HepG2 (cell line): ENCODE measurements around the gene JMJD6. TPM values are rescaled to one million over a fixed set of nuclear protein-coding genes. Genes with fewer than 3 reads are reported as not detected.

Source experiments
- ARID2 ChIP-seq: sonication (generic); formaldehyde crosslinking; IDR thresholded peaks from 2 replicates; pipeline ENCODE4 v1.8.1; 2022; ENCODE audit warnings: mild to moderate bottlenecking, missing genetic modification reagents, borderline replicate concordance
- ARID5B ChIP-seq: IDR thresholded peaks from 2 replicates; pipeline ENCODE4 v1.4.0; 2020; ENCODE audit warnings: mild to moderate bottlenecking, missing genetic modification reagents
- KLF13 ChIP-seq: sonication (generic); formaldehyde crosslinking; IDR thresholded peaks from 2 replicates; pipeline ENCODE4 v1.4.0; 2020; ENCODE audit warnings: mild to moderate bottlenecking, missing genetic modification reagents
- MBD4 ChIP-seq: IDR thresholded peaks from 2 replicates; pipeline ENCODE4 v1.6.1; 2012; ENCODE audit warnings: low read length, inconsistent platforms, borderline replicate concordance
- POLR2AphosphoS2 ChIP-seq: IDR thresholded peaks from 2 replicates; pipeline ENCODE4 v1.6.1; 2011; ENCODE audit warnings: low read depth, low read length, improper control_type of control experiment
- ZBTB7B ChIP-seq: sonication (generic); formaldehyde crosslinking; IDR thresholded peaks from 2 replicates; pipeline ENCODE4 v1.4.0; 2020; ENCODE audit warnings: missing genetic modification reagents
- ZNF143 ChIP-seq: sonication (generic); formaldehyde crosslinking; IDR thresholded peaks from 2 replicates; pipeline ENCODE4 v1.4.0; 2020; ENCODE audit warnings: missing genetic modification reagents
- ZNF224 ChIP-seq: sonication (generic); formaldehyde crosslinking; IDR thresholded peaks from 2 replicates; pipeline ENCODE4 v1.5.0; 2020; ENCODE audit warnings: mild to moderate bottlenecking, missing genetic modification reagents
- ZNF335 ChIP-seq: sonication (generic); formaldehyde crosslinking; IDR thresholded peaks from 2 replicates; pipeline ENCODE4 v1.4.0; 2020; ENCODE audit warnings: missing genetic modification reagents
- ZNF407 ChIP-seq: sonication (generic); formaldehyde crosslinking; IDR thresholded peaks from one replicate; pipeline ENCODE4 v1.5.1; 2020; ENCODE audit warnings: mild to moderate bottlenecking, missing genetic modification reagents; ENCODE audit errors: not compliant biosample characterization
- ZNF441 ChIP-seq: sonication (generic); formaldehyde crosslinking; IDR thresholded peaks from 2 replicates; pipeline ENCODE4 v1.7.0; 2021; ENCODE audit warnings: missing genetic modification reagents, borderline replicate concordance
- ZNF501 ChIP-seq: sonication (generic); formaldehyde crosslinking; IDR thresholded peaks from 2 replicates; pipeline ENCODE4 v1.5.1; 2020; ENCODE audit warnings: mild to moderate bottlenecking, moderate library complexity, missing genetic modification reagents
- ZNF766 ChIP-seq: sonication (generic); formaldehyde crosslinking; IDR thresholded peaks from 2 replicates; pipeline ENCODE4 v1.5.0; 2020; ENCODE audit warnings: missing genetic modification reagents, borderline replicate concordance
- polyA plus RNA-seq, 8 experiments: library from polyadenylated mRNA; depleted of rRNA in 3 of 8; stranded (reverse) in 7 of 8; unstranded in 1 of 8; fragments of >200 nt; fragmentation: Illumina TruSeq in 4 of 8; extraction: Trizol in 4 of 8; gene quantifications; 2 replicates each; pipeline versions ENCODE4 v1.2.1 to v1.2.3, GENCODE V29; 2011 to 2016; ENCODE audit warnings: low read depth in 4 of 8, missing spikeins in 1 of 8, mixed read lengths in 1 of 8; ENCODE audit not compliant: insufficient read depth in 1 of 8
- total RNA-seq, 5 experiments: library from RNA; depleted of rRNA; stranded (reverse); fragments of >200 nt; fragmentation: Illumina TruSeq; extraction: Trizol; gene quantifications; 2 replicates each; pipeline ENCODE4 v1.2.3, GENCODE V29; 2016; ENCODE audit warnings: low read depth in 1 of 5
- TF ChIP-seq, protein P1 (sequence below): sonication (generic); formaldehyde crosslinking; IDR thresholded peaks from 2 replicates; pipeline ENCODE4 v1.4.0; 2020; ENCODE audit warnings: missing genetic modification reagents, borderline replicate concordance
- TF ChIP-seq, protein P2 (sequence below): sonication (generic); formaldehyde crosslinking; IDR thresholded peaks from 2 replicates; pipeline ENCODE4 v1.4.0; 2020; ENCODE audit warnings: mild to moderate bottlenecking, missing genetic modification reagents

Gene JMJD6
- total and polyA plus RNA-seq, 2 of the 13 experiments (the other 11 are each of a cell fraction or from before 2014, with no cell fraction given) = 33.6 to 41.0 TPM

DNA sequence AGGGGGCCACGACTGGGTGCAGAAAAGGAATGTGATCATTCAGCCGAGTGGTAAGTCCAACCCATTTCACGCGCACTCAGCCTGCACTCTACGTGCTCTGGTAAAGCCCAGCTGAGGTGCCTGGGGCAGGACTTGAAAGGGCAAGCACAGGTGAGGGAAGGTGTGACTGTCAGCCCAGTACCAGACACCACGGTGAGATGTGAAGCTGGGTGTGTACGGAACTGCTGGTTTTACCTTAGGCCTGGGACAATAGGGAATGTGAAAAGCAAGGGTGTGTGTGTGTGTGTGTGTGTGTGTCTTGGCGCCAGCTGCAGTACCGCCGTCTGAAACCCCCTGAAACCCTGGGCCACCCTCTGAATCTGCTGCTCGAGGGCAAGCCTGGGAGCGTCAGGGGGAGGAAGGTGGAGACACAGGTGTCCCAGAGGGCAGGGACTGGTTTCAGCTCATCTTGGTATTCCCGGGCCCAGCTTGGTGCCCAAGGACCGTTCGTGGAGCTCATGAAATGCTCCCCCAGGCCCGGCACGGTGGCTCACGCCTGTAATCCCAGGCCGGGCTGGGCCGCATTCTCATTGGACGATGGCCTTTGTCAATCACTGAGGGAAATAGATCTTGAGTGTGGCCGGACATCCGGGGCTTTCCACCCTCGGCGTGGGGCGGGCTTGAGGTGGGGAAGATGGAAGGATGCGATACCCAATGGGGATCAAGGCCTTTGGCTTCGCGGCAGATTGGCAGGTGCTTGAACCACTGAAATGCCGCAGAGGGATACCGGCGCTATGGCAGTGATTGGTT lies 55.1 kb downstream of the JMJD6 start (continued):
- peak; percentile 98 for TF ChIP-seq ZNF407 (CRISPR knock-in tag)
- TF ChIP-seq ARID5B = peak; percentile 20
- TF ChIP-seq ZNF766 = no peak
- TF ChIP-seq MBD4 = no peak
- TF ChIP-seq, protein P1, sequence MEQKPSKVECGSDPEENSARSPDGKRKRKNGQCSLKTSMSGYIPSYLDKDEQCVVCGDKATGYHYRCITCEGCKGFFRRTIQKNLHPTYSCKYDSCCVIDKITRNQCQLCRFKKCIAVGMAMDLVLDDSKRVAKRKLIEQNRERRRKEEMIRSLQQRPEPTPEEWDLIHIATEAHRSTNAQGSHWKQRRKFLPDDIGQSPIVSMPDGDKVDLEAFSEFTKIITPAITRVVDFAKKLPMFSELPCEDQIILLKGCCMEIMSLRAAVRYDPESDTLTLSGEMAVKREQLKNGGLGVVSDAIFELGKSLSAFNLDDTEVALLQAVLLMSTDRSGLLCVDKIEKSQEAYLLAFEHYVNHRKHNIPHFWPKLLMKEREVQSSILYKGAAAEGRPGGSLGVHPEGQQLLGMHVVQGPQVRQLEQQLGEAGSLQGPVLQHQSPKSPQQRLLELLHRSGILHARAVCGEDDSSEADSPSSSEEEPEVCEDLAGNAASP (CRISPR knock-in tag) = 0 out of 2 replicates have a peak, but pooled peaks have one; percentile 38
- TF ChIP-seq ZNF441 (CRISPR knock-in tag) = no peak; the same call in 1 of the 2 replicates
- TF ChIP-seq POLR2AphosphoS2 = peak; percentile 35; the same call in 1 of the 2 replicates
- no peak for TF ChIP-seq ZNF143 (CRISPR knock-in tag)
- peak; percentile 94 for TF ChIP-seq ZNF224 (CRISPR knock-in tag)
- peak; percentile 91 for TF ChIP-seq ZNF501
- no peak for TF ChIP-seq KLF13 (CRISPR knock-in tag)
- TF ChIP-seq ZBTB7B (CRISPR knock-in tag) = peak; percentile 49
- TF ChIP-seq, protein P2, sequence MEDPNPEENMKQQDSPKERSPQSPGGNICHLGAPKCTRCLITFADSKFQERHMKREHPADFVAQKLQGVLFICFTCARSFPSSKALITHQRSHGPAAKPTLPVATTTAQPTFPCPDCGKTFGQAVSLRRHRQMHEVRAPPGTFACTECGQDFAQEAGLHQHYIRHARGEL (CRISPR knock-in tag) = 0 out of 2 replicates have a peak, but pooled peaks have one; percentile 74
- 0 out of 2 replicates have a peak, but pooled peaks have one; percentile 75 for TF ChIP-seq ARID2 (CRISPR knock-in tag)
- TF ChIP-seq ZNF335 (CRISPR knock-in tag) = no peak; the same call in 1 of the 2 replicates
